Panc1 (cell line): Measurements from ENCODE around the gene FHIT. TPM values are rescaled to one million over a fixed set of nuclear protein-coding genes. Genes with fewer than 3 reads are reported as not detected.

Experiments used
- ATAC-seq: fragments of 200-7000 bp; cut with Tn5 transposase; 2 replicates; pipeline ENCODE4 v1.9.1; 2020; ENCODE audit warnings: mild to moderate bottlenecking, moderate library complexity
- BruUV-seq: library from RNA; stranded (reverse); fragments of 400-500 nt; replicated peaks from 2 replicates; lab custom pipeline; 2021; lab: Mats Ljungman, UMichigan
- CTCF ChIA-PET: fragments of 300-600 bp; sonication (Branson Sonifier 250); formaldehyde crosslinking; loops from one replicate; lab custom pipeline; 2022; ENCODE audit warnings: antibody characterized with exemption; lab: Charles Lee
- POLR2A ChIA-PET: fragments of 300-600 bp; sonication (Branson Sonifier 250); formaldehyde crosslinking; loops from one replicate; lab custom pipeline; 2022; ENCODE audit warnings: antibody characterized with exemption; lab: Charles Lee
- DNase-seq: peaks from one replicate; pipeline ENCODE4 v3.0.0-alpha.2; 2010; ENCODE audit warnings: low read depth, low spot score
- H3K27ac ChIP-seq: 2 replicates; pipeline ENCODE4 v1.5.1; 2011; ENCODE audit warnings: mild to moderate bottlenecking, low read length, inconsistent platforms
- H3K27me3 ChIP-seq: fragments of 200-500 bp; sonication (Bioruptor generic); 2 replicates; pipeline ENCODE4 v1.6.0; 2014; ENCODE audit warnings: low read length, inconsistent platforms; ENCODE audit not compliant: control insufficient read depth, insufficient read depth
- H3K36me3 ChIP-seq: fragments of 200-500 bp; sonication (Bioruptor generic); 2 replicates; pipeline ENCODE4 v1.5.1; 2014; ENCODE audit warnings: inconsistent platforms, mild to moderate bottlenecking, low read length, moderate library complexity; ENCODE audit not compliant: control insufficient read depth, insufficient read depth
- H3K4me1 ChIP-seq: 2 replicates; pipeline ENCODE4 v1.5.1; 2011; ENCODE audit warnings: inconsistent platforms, mild to moderate bottlenecking, low read length, moderate library complexity; ENCODE audit not compliant: control insufficient read depth, insufficient read depth
- H3K4me3 ChIP-seq, 2 experiments: 2 replicates each; pipeline ENCODE4 v1.5.1; 2011 to 2012; ENCODE audit warnings: low read depth in 2 of 2, low read length in 2 of 2, mild to moderate bottlenecking in 2 of 2, inconsistent platforms in 1 of 2, moderate library complexity in 1 of 2
- H3K9me3 ChIP-seq: fragments of 200-500 bp; sonication (Bioruptor generic); 2 replicates; pipeline ENCODE4 v1.5.1; 2014; ENCODE audit warnings: low read depth, mild to moderate bottlenecking, inconsistent platforms, low read length, moderate library complexity; ENCODE audit not compliant: control insufficient read depth, insufficient read depth
- CTCF ChIP-seq: fragments of 450-650 bp; IDR thresholded peaks from 2 replicates; pipeline ENCODE4 v1.5.1; 2017; ENCODE audit warnings: mild to moderate bottlenecking
- POLR2AphosphoS5 ChIP-seq: IDR thresholded peaks from 2 replicates; pipeline ENCODE4 v1.6.1; 2012; ENCODE audit warnings: mild to moderate bottlenecking, low read depth, low read length, moderate library complexity
- REST ChIP-seq, 2 experiments: IDR thresholded peaks; 2 replicates each; pipeline ENCODE4 v1.6.1; 2011 to 2012; ENCODE audit warnings: low read depth in 2 of 2, control low read depth in 1 of 2, low read length in 1 of 2, mild to moderate bottlenecking in 1 of 2, moderate library complexity in 1 of 2; ENCODE audit not compliant: insufficient read depth in 1 of 2
- SIN3A ChIP-seq: IDR thresholded peaks from 2 replicates; pipeline ENCODE4 v1.6.1; 2012; ENCODE audit warnings: low read depth, mild to moderate bottlenecking, low read length, moderate library complexity, borderline replicate concordance; ENCODE audit not compliant: insufficient read depth
- TCF7L2 ChIP-seq: IDR thresholded peaks from 2 replicates; pipeline ENCODE4 v1.6.1; 2011; ENCODE audit warnings: mild to moderate bottlenecking, low read depth, low read length, inconsistent platforms
- in situ Hi-C: cut with HindIII; loops from 2 replicates; pipeline ENCODE4 v1.10.0; 2016; ENCODE audit warnings: low sequenced_read_pairs, low pct_unique_long_range_greater_than_20kb
- intact Hi-C: fragments of 100-400 bp; cut with micrococcal nuclease; formaldehyde crosslinking; loops from one replicate; pipeline ENCODE4 v1.10.0; 2022; ENCODE audit not compliant: unreplicated experiment
- total RNA-seq: library from RNA; stranded (reverse); gene quantifications from one replicate; pipeline ENCODE4 v1.2.1, GENCODE V29; 2021; ENCODE audit not compliant: unreplicated experiment

FHIT gene
- total RNA-seq, 1 experiment from 2014 or later, result 2.2 TPM

GRCh38 chr3:60501314-60501713 is 749.9 kb downstream of the FHIT start:
- no peaks in the 10 kb centered on the region for H3K27me3 ChIP-seq
- intact Hi-C loops, result no loop called here
- no peak overlapping the region for H3K27ac ChIP-seq
- no peaks in the 10 kb centered on the region for H3K36me3 ChIP-seq
- ChIA-PET CTCF (no interaction called here), POLR2A (no interaction called here)
- ATAC-seq (no peak), DNase-seq (no peak)
- BruUV-seq, result no TSS peak
- H3K4me3 ChIP-seq, result no peak overlapping the region
- H3K4me1 ChIP-seq, result no peaks in the 10 kb centered on the region
- in situ Hi-C loops, result no loop called here
- TF ChIP-seq POLR2AphosphoS5, result no peak
- TF ChIP-seq REST (IDR thresholded peaks at IDR 0.05; ENCODE audit: insufficient read depth in 1 of 2, low read depth in 2 of 2, low read length in 1 of 2), result no peak
- TF ChIP-seq SIN3A, result no peak
- TF ChIP-seq CTCF, result no peak
- TF ChIP-seq TCF7L2, result no peak
- no peaks in the 10 kb centered on the region for H3K9me3 ChIP-seq

- Histone ChIP-seq H3K27ac (no peak overlapping the region), H3K9me3 (no peaks in the 10 kb centered on the region), H3K36me3 (no peaks in the 10 kb centered on the region), H3K4me1 (no peaks in the 10 kb centered on the region), H3K27me3 (no peaks in the 10 kb centered on the region), H3K4me3 (no peak overlapping the region)
- ChIA-PET POLR2A (no interaction called here), CTCF (no interaction called here)
- BruUV-seq, result no TSS peak
- in situ Hi-C loops, result no loop called here
- intact Hi-C loops, result no loop called here
- TF ChIP-seq CTCF (no peak), POLR2AphosphoS5 (no peak), TCF7L2 (no peak), SIN3A (no peak), REST (IDR thresholded peaks at IDR 0.05; ENCODE audit: insufficient read depth in 1 of 2, low read depth in 2 of 2, low read length in 1 of 2) (no peak)
- no peak for ATAC-seq
- no peak for DNase-seq
Observed at GRCh38 chr3:60497902-60498301, 753.4 kb downstream of the FHIT start.
